IMR-90 (cell line): ENCODE measurements around the gene PLA2G15. TPM values are rescaled to one million over a fixed set of nuclear protein-coding genes. Genes with fewer than 3 reads are reported as not detected.

ENCODE experiments used
- ATAC-seq: fragments of 200-7000 bp; cut with Tn5 transposase; 2 replicates; pipeline ENCODE4 v1.9.1; 2020; ENCODE audit warnings: low read depth, mild to moderate bottlenecking, moderate library complexity
- BruUV-seq: library from RNA; stranded (reverse); fragments of 400-500 nt; replicated peaks from 2 replicates; lab custom pipeline; 2021; lab: Mats Ljungman, UMichigan
- CTCF ChIA-PET: fragments of 300-600 bp; formaldehyde crosslinking; extraction: SDS; loops from one replicate; lab custom pipeline; 2021; ENCODE audit warnings: antibody characterized with exemption; lab: Yijun Ruan, JAX
- POLR2A ChIA-PET: fragments of 300-600 bp; sonication (Branson Sonifier 250); formaldehyde crosslinking; loops from one replicate; lab custom pipeline; 2022; ENCODE audit warnings: antibody characterized with exemption; ENCODE audit not compliant: unreplicated experiment; lab: Charles Lee
- DNase-seq: peaks from one replicate; pipeline ENCODE4 v3.0.0; 2013
- H2AFZ ChIP-seq: replicated peaks from 2 replicates; pipeline ENCODE3; 2013; ENCODE audit warnings: low read length, mild to moderate bottlenecking; ENCODE audit not compliant: poor library complexity
- H2AK5ac ChIP-seq: 2 replicates; pipeline ENCODE4 v1.6.1; 2013; ENCODE audit warnings: low read depth, low read length, inconsistent platforms
- H2AK9ac ChIP-seq: replicated peaks from 2 replicates; pipeline ENCODE3; 2013; ENCODE audit warnings: mild to moderate bottlenecking, low read depth, low read length, moderate library complexity; ENCODE audit not compliant: poor library complexity
- H2BK120ac ChIP-seq: 2 replicates; pipeline ENCODE4 v1.6.1; 2013; ENCODE audit warnings: low read depth, low read length, inconsistent platforms
- H2BK15ac ChIP-seq: 3 replicates; pipeline ENCODE4 v1.6.1; 2013; ENCODE audit warnings: low read depth, low read length, inconsistent platforms
- H2BK20ac ChIP-seq: 2 replicates; pipeline ENCODE4 v1.6.1; 2013; ENCODE audit warnings: low read depth, mild to moderate bottlenecking, inconsistent platforms, low read length, moderate library complexity
- H2BK5ac ChIP-seq: 2 replicates; pipeline ENCODE4 v1.6.1; 2013; ENCODE audit warnings: mild to moderate bottlenecking, low read depth, low read length, inconsistent platforms; ENCODE audit not compliant: poor library complexity, severe bottlenecking
- H3K14ac ChIP-seq: replicated peaks from 2 replicates; pipeline ENCODE4 v1.6.1; 2013; ENCODE audit warnings: low read depth, low read length, inconsistent platforms
- H3K18ac ChIP-seq: 2 replicates; pipeline ENCODE4 v1.6.1; 2013; ENCODE audit warnings: low read depth, low read length, control low read depth
- H3K23ac ChIP-seq: 2 replicates; pipeline ENCODE4 v1.6.1; 2013; ENCODE audit warnings: low read depth, low read length, inconsistent platforms
- H3K27ac ChIP-seq: 2 replicates; pipeline ENCODE4 v1.5.1; 2013; ENCODE audit warnings: mild to moderate bottlenecking, control low read depth, low read length; ENCODE audit not compliant: insufficient read depth
- H3K27me3 ChIP-seq: 2 replicates; pipeline ENCODE4 v1.6.1; 2013; ENCODE audit warnings: low read length; ENCODE audit not compliant: control insufficient read depth, insufficient read depth
- H3K36me3 ChIP-seq: 2 replicates; pipeline ENCODE4 v1.6.1; 2013; ENCODE audit warnings: low read length, mixed read lengths; ENCODE audit not compliant: control insufficient read depth, insufficient read depth
- H3K4ac ChIP-seq: 2 replicates; pipeline ENCODE4 v1.6.1; 2013; ENCODE audit warnings: low read depth, low read length, inconsistent platforms
- H3K4me1 ChIP-seq: 2 replicates; pipeline ENCODE4 v1.6.1; 2013; ENCODE audit warnings: low read length, mixed read lengths; ENCODE audit not compliant: control insufficient read depth, insufficient read depth
- H3K4me2 ChIP-seq: 2 replicates; pipeline ENCODE4 v1.6.1; 2013; ENCODE audit warnings: low read depth, mild to moderate bottlenecking, control low read depth, low read length, moderate library complexity
- H3K4me3 ChIP-seq: 2 replicates; pipeline ENCODE4 v1.5.1; 2013; ENCODE audit warnings: low read depth, mild to moderate bottlenecking, control low read depth, low read length, moderate library complexity; ENCODE audit not compliant: insufficient read depth
- H3K56ac ChIP-seq: 2 replicates; pipeline ENCODE4 v1.6.1; 2013; ENCODE audit warnings: low read length, inconsistent platforms; ENCODE audit not compliant: insufficient read depth; ENCODE audit errors: extremely low read depth
- H3K79me1 ChIP-seq, 2 experiments: 2 replicates each; pipeline ENCODE4 v1.6.1; 2013; ENCODE audit warnings: low read length in 2 of 2, inconsistent platforms in 1 of 2, low read depth in 1 of 2
- H3K9ac ChIP-seq: 2 replicates; pipeline ENCODE4 v1.6.1; 2013; ENCODE audit warnings: low read depth, low read length, control low read depth
- H3K9me1 ChIP-seq: 2 replicates; pipeline ENCODE4 v1.6.1; 2013; ENCODE audit warnings: low read length, inconsistent platforms; ENCODE audit not compliant: insufficient read depth
- H3K9me3 ChIP-seq: 2 replicates; pipeline ENCODE4 v1.6.1; 2013; ENCODE audit warnings: low read length; ENCODE audit not compliant: control insufficient read depth, insufficient read depth
- H4K20me1 ChIP-seq: 2 replicates; pipeline ENCODE4 v1.6.1; 2013; ENCODE audit warnings: low read length, inconsistent platforms; ENCODE audit not compliant: insufficient read depth
- H4K5ac ChIP-seq: 2 replicates; pipeline ENCODE4 v1.6.1; 2013; ENCODE audit warnings: mild to moderate bottlenecking, low read depth, low read length, control low read depth
- H4K8ac ChIP-seq, 2 experiments: 2 replicates each; pipeline ENCODE4 v1.6.1; 2013; ENCODE audit warnings: low read depth in 2 of 2, low read length in 2 of 2, control low read depth in 1 of 2, inconsistent platforms in 1 of 2
- H4K91ac ChIP-seq: 2 replicates; pipeline ENCODE4 v1.6.1; 2013; ENCODE audit warnings: low read depth, low read length, inconsistent platforms; ENCODE audit not compliant: insufficient read depth
- CEBPB ChIP-seq: IDR thresholded peaks from 2 replicates; pipeline ENCODE4 v1.6.1; 2012; ENCODE audit warnings: low read depth, low read length, improper control_type of control experiment
- CHD1 ChIP-seq: IDR thresholded peaks from 2 replicates; pipeline ENCODE4 v1.6.1; 2012; ENCODE audit warnings: low read depth, low read length, improper control_type of control experiment
- FOS ChIP-seq: fragments of 150-350 bp; IDR thresholded peaks from 2 replicates; pipeline ENCODE4 v1.6.1; 2016; ENCODE audit warnings: low read depth, low read length
- MAFK ChIP-seq: IDR thresholded peaks from 2 replicates; pipeline ENCODE4 v1.6.1; 2012; ENCODE audit warnings: low read depth, low read length, improper control_type of control experiment
- MAZ ChIP-seq: IDR thresholded peaks from 2 replicates; pipeline ENCODE4 v1.6.1; 2012; ENCODE audit warnings: low read depth, mild to moderate bottlenecking, low read length, improper control_type of control experiment, moderate library complexity, borderline replicate concordance
- MXI1 ChIP-seq: IDR thresholded peaks from 2 replicates; pipeline ENCODE4 v1.6.1; 2012; ENCODE audit warnings: low read depth, mild to moderate bottlenecking, low read length, moderate library complexity, borderline replicate concordance
- NFE2L2 ChIP-seq: fragments of 150-350 bp; IDR thresholded peaks from 2 replicates; pipeline ENCODE4 v1.6.1; 2016; ENCODE audit warnings: low read depth, mild to moderate bottlenecking, low read length
- POLR2A ChIP-seq: IDR thresholded peaks from 2 replicates; pipeline ENCODE4 v1.6.1; 2012; ENCODE audit warnings: mild to moderate bottlenecking, low read depth, low read length
- RAD21 ChIP-seq: IDR thresholded peaks from 2 replicates; pipeline ENCODE4 v1.6.1; 2012; ENCODE audit warnings: low read length, improper control_type of control experiment
- RCOR1 ChIP-seq: IDR thresholded peaks from 2 replicates; pipeline ENCODE4 v1.6.1; 2012; ENCODE audit warnings: mild to moderate bottlenecking, low read length, improper control_type of control experiment; ENCODE audit not compliant: insufficient replicate concordance
- RFX5 ChIP-seq: IDR thresholded peaks from 2 replicates; pipeline ENCODE4 v1.8.0; 2012; ENCODE audit warnings: low read depth, mild to moderate bottlenecking, low read length, moderate library complexity
- SMC3 ChIP-seq: fragments of 150-350 bp; IDR thresholded peaks from 2 replicates; pipeline ENCODE4 v1.6.1; 2016; ENCODE audit warnings: low read depth, mild to moderate bottlenecking, antibody characterized with exemption, low read length, moderate library complexity
- WGBS, 2 experiments: methylation state at CpG; one replicate each; pipeline versions ENCODE4 v1.1.5 to v1.1.7; 2013; ENCODE audit warnings: missing lambda C conversion rate in 2 of 2; ENCODE audit not compliant: insufficient read length in 1 of 2; ENCODE audit errors: extremely low coverage in 2 of 2; 5-methylcytosine and 5-hydroxymethylcytosine counted together
- dilution Hi-C: fragments of 300-500 bp; cut with HindIII; formaldehyde crosslinking; loops from one replicate; pipeline ENCODE4 v1.14.3; 2018; ENCODE audit warnings: low sequenced_read_pairs; ENCODE audit not compliant: unreplicated experiment
- in situ Hi-C: fragments of 300-500 bp; cut with MboI; formaldehyde crosslinking; loops from 3 replicates; pipeline ENCODE4 v1.14.3; 2019; ENCODE audit warnings: low sequenced_read_pairs, inconsistent platforms, mixed read lengths
- intact Hi-C: fragments of 100-400 bp; cut with micrococcal nuclease; formaldehyde crosslinking; loops from 2 replicates; pipeline ENCODE4 v1.10.0; 2022
- polyA plus RNA-seq, 3 experiments: library from polyadenylated mRNA; depleted of rRNA; stranded (reverse); fragments of >200 nt; gene quantifications; 2 replicates each; pipeline ENCODE4 v1.2.3, GENCODE V29; 2012; ENCODE audit warnings: low replicate concordance in 1 of 3
- total RNA-seq: library from RNA; depleted of rRNA; stranded (reverse); fragments of >200 nt; gene quantifications from 2 replicates; pipeline ENCODE4 v1.2.3, GENCODE V29; 2012
- TF ChIP-seq, protein P1 (sequence below): fragments of 150-350 bp; IDR thresholded peaks from 2 replicates; pipeline ENCODE4 v1.6.1; 2016; ENCODE audit warnings: low read depth, mild to moderate bottlenecking, low read length, moderate library complexity, borderline replicate concordance
- TF ChIP-seq, protein P2 (sequence below): conservative IDR thresholded peaks from 2 replicates; pipeline ENCODE4 v1.5.1; 2012; ENCODE audit warnings: mild to moderate bottlenecking, low read depth, low read length, improper control_type of control experiment

PLA2G15 gene
- total and polyA plus RNA-seq, 2 of the 4 experiments (the other 2 are of a cell fraction), result 19.5 to 31.7 TPM

DNA sequence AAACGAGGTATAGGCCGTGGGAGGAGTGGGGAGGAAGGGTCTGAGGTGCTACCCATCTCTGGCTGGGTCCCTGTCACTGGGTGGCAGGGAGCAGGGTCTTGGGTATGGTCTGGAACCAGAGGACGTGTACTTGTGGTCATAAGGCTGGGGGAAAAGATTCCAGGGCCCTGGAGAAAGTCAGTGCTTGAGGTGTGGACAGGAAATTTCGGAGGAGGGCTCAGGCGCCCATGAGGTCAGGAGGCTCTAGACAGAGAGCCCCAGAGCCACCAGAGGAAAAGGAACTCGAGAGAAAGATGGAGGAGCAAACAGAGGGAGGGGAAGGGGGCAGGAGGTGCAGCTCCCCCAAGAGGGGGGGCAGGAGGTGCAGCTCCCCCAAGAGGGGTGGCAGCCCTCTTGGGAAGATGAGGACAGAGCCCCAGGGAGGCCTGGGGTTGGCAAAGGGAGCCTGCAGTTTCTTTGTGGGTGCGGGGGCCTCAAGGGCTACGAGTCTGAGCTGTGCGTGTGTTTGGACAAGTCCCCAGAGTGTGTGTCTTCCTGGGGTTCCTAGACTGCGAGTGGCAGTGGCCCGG lies 18.5 kb downstream of the PLA2G15 start:
- ATAC-seq, result no peak
- H3K79me1 ChIP-seq, result peaks cover 3 to 42% of the 10 kb centered on the region in 2 experiments
- peak overlapping the region; percentile 91; the same call in 1 of the 2 replicates for H3K14ac ChIP-seq
- peak overlapping the region; percentile 88 for H4K91ac ChIP-seq
- peak overlapping the region; percentile 98 for H3K27ac ChIP-seq
- BruUV-seq, result no TSS peak
- in situ Hi-C loops, result loop anchor here (5.0 kb wide), 1 partner anchor 64 kb away; no protein-coding TSS in a partner anchor
- no peak for DNase-seq
- H3K4ac ChIP-seq, result peak overlapping the region; percentile 95
- peak overlapping the region; percentile 96 for H2AFZ ChIP-seq
- peak overlapping the region; percentile 72; the same call in 1 of the 2 replicates for H2BK120ac ChIP-seq
- H3K36me3 ChIP-seq, result peaks cover 8% of the 10 kb centered on the region
- H3K9me3 ChIP-seq, result no peaks in the 10 kb centered on the region
- H4K8ac ChIP-seq, result peak overlapping the region; percentile 84 to 92
- H3K18ac ChIP-seq, result peak overlapping the region; percentile 6; the same call in 1 of the 2 replicates
- H2AK5ac ChIP-seq, result peak overlapping the region; percentile 77
- 0 out of 3 replicates have a peak overlapping the region, but pooled peaks have one; percentile 33 for H2BK15ac ChIP-seq
- H3K9me1 ChIP-seq, result peaks cover 5% of the 10 kb centered on the region; the same call in 1 of the 2 replicates
- POLR2A ChIA-PET, result interaction anchor here (0.6 to 1.0 kb wide), 3 partner anchors 26 to 45 kb away, joined by 3 to 4 read pairs (median 3); no protein-coding TSS in a partner anchor
- peak overlapping the region; percentile 53 for H3K23ac ChIP-seq
- H3K4me3 ChIP-seq, result peak overlapping the region; percentile 84
- peak overlapping the region; percentile 28; the same call in 1 of the 2 replicates for H2BK20ac ChIP-seq
- H3K56ac ChIP-seq, result peak overlapping the region; percentile 56; the same call in 1 of the 2 replicates
- 43% methylated on average over 5 of the region's 11 CpGs; no CpG with 5 or more reads in 1 of the 2 experiments for WGBS, 2 experiments
- intact Hi-C loops, result loop anchor here (5.0 kb wide), 2 partner anchors 34 to 249 kb away; no protein-coding TSS in a partner anchor
- peaks cover 19% of the 10 kb centered on the region for H4K20me1 ChIP-seq
- peak overlapping the region; percentile 74 for H3K4me2 ChIP-seq
- dilution Hi-C loops, result no loop called here
- H2AK9ac ChIP-seq, result peak overlapping the region; percentile 80
- peak overlapping the region; percentile 89 for H3K9ac ChIP-seq
- H3K27me3 ChIP-seq, result no peaks in the 10 kb centered on the region
- peak overlapping the region; percentile 97 for H2BK5ac ChIP-seq
- H4K5ac ChIP-seq, result peak overlapping the region; percentile 82
- H3K4me1 ChIP-seq, result peaks cover 10% of the 10 kb centered on the region
- CTCF ChIA-PET, result interaction anchor here (0.7 to 2.2 kb wide), 14 partner anchors 9 to 72 kb away, joined by 3 to 10 read pairs (median 4); partner anchors contain the start of genes PRMT7 and SLC7A6OS
- TF ChIP-seq, protein P1, sequence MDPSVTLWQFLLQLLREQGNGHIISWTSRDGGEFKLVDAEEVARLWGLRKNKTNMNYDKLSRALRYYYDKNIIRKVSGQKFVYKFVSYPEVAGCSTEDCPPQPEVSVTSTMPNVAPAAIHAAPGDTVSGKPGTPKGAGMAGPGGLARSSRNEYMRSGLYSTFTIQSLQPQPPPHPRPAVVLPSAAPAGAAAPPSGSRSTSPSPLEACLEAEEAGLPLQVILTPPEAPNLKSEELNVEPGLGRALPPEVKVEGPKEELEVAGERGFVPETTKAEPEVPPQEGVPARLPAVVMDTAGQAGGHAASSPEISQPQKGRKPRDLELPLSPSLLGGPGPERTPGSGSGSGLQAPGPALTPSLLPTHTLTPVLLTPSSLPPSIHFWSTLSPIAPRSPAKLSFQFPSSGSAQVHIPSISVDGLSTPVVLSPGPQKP, result no peak
- TF ChIP-seq RAD21 (no peak), CEBPB (no peak), SMC3 (no peak), MAZ (no peak), FOS (no peak), CHD1 (no peak), NFE2L2 (no peak), MAFK (no peak), MXI1 (no peak), RFX5 (no peak), RCOR1 (no peak), POLR2A (no peak)
- TF ChIP-seq, protein P2, sequence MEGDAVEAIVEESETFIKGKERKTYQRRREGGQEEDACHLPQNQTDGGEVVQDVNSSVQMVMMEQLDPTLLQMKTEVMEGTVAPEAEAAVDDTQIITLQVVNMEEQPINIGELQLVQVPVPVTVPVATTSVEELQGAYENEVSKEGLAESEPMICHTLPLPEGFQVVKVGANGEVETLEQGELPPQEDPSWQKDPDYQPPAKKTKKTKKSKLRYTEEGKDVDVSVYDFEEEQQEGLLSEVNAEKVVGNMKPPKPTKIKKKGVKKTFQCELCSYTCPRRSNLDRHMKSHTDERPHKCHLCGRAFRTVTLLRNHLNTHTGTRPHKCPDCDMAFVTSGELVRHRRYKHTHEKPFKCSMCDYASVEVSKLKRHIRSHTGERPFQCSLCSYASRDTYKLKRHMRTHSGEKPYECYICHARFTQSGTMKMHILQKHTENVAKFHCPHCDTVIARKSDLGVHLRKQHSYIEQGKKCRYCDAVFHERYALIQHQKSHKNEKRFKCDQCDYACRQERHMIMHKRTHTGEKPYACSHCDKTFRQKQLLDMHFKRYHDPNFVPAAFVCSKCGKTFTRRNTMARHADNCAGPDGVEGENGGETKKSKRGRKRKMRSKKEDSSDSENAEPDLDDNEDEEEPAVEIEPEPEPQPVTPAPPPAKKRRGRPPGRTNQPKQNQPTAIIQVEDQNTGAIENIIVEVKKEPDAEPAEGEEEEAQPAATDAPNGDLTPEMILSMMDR, result no peak
